GM18507 (cell line): Measurements from ENCODE around the gene ITGAE.
A peak's percentile ranks its signal among the peaks of the same experiment; 100 is the strongest.
"Not testable (repeated sequence)": the region's sequence is repeated elsewhere in the genome, so short reads cannot be mapped to it uniquely, and the experiment has no call there.

ENCODE experiments used
- DNase-seq: peaks from one replicate; pipeline ENCODE4 v3.0.0; 2011; ENCODE audit warnings: low read depth; ENCODE audit not compliant: insufficient read length; ENCODE audit errors: extremely low spot score
- FAIRE-seq: peaks from 2 replicates; lab custom pipeline; 2011; peaks lifted over from hg19 to GRCh38; lab: Jason Lieb, UNC

ITGAE gene

GRCh38 chr17:3708366-3708765 is 92.6 kb downstream of the ITGAE start:
- DNase-seq (no peak), FAIRE-seq (no peak)

GRCh38 chr17:3705718-3705984 is 95.3 kb downstream of the ITGAE start:
- DNase-seq, FAIRE-seq: not testable (repeated sequence)

- FAIRE-seq: no peak
These were observed 95.9 kb downstream of the ITGAE start for GRCh38 chr17:3704931-3705717.

GRCh38 chr17:3702041-3702539 is 98.9 kb downstream of the ITGAE start:
- not testable (repeated sequence) for FAIRE-seq, DNase-seq

More at GRCh38 chr17:3704931-3705717, 95.9 kb downstream of the ITGAE start:
- DNase-seq: no peak

GRCh38 chr17:3699951-3700350 is 101.0 kb downstream of the ITGAE start:
- FAIRE-seq (no peak), DNase-seq (no peak)

GRCh38 chr17:3698139-3698538 is 102.8 kb downstream of the ITGAE start:
- FAIRE-seq (no peak), DNase-seq (no peak)

GRCh38 chr17:3697103-3697476 is 103.9 kb downstream of the ITGAE start:
- FAIRE-seq (no peak), DNase-seq (no peak)

- FAIRE-seq (peak; percentile 80), DNase-seq (peak; percentile 33)
These were observed 105.1 kb downstream of the ITGAE start, which contains the start of gene P2RX5 for GRCh38 chr17:3695723-3696411. P2RX5 (minus strand) TSS chr17:3696155; CDS start chr17:3696005, 150 bp downstream.

- DNase-seq: no peak
- peak; percentile 9 for FAIRE-seq
These were observed 105.8 kb downstream of the ITGAE start for GRCh38 chr17:3695129-3695722.

- DNase-seq: peak; percentile 33
- peak; percentile 99 for FAIRE-seq
These were observed 107.2 kb downstream of the ITGAE start for GRCh38 chr17:3693829-3694231.

GRCh38 chr17:3693141-3693540 is 107.8 kb downstream of the ITGAE start:
- DNase-seq: no peak
- FAIRE-seq: no peak

GRCh38 chr17:3692346-3692745 is 108.6 kb downstream of the ITGAE start:
- DNase-seq: no peak
- FAIRE-seq: no peak

- no peak for DNase-seq
- no peak for FAIRE-seq
These were observed 109.3 kb downstream of the ITGAE start for GRCh38 chr17:3691617-3692067.

- FAIRE-seq (no peak), DNase-seq (no peak)
These were observed 110.8 kb downstream of the ITGAE start for GRCh38 chr17:3690094-3690715.

- DNase-seq (no peak), FAIRE-seq (no peak)
These were observed 111.5 kb downstream of the ITGAE start for GRCh38 chr17:3689262-3690093.

- FAIRE-seq (no peak), DNase-seq (no peak)
These were observed 112.1 kb downstream of the ITGAE start for GRCh38 chr17:3688852-3689261.

- DNase-seq: no peak
- no peak for FAIRE-seq
These were observed 112.9 kb downstream of the ITGAE start for GRCh38 chr17:3688027-3688553.

GRCh38 chr17:3685174-3685573 is 115.8 kb downstream of the ITGAE start:
- DNase-seq: no peak
- FAIRE-seq: no peak

GRCh38 chr17:3683054-3683511 is 117.9 kb downstream of the ITGAE start:
- DNase-seq (peak; percentile 73), FAIRE-seq (peak; percentile 89)
